Keratinocyte (primary cell): ENCODE data around the gene PLGRKT. TPM values are rescaled to one million over a fixed set of nuclear protein-coding genes. Genes with fewer than 3 reads are reported as not detected.
"Not testable (repeated sequence)": the region's sequence is repeated elsewhere in the genome, so short reads cannot be mapped to it uniquely, and the experiment has no call there.

Experiments
- DNase-seq: peaks from one replicate; pipeline ENCODE4 v3.0.0-alpha.2; 2011; ENCODE audit warnings: low read depth, missing footprints, low spot score
- FAIRE-seq: peaks from 2 replicates; lab custom pipeline; 2011; peaks lifted over from hg19 to GRCh38; lab: Jason Lieb, UNC
- H2AFZ ChIP-seq: 2 replicates; pipeline ENCODE4 v1.6.0; 2012; ENCODE audit warnings: low read length, control low read depth, inconsistent platforms; ENCODE audit not compliant: control insufficient read depth
- H3K27ac ChIP-seq: 2 replicates; pipeline ENCODE4 v1.5.1; 2011; ENCODE audit warnings: low read length; ENCODE audit not compliant: control insufficient read depth, insufficient read depth
- H3K27me3 ChIP-seq: 3 replicates; pipeline ENCODE4 v1.6.0; 2011; ENCODE audit warnings: low read length; ENCODE audit not compliant: control insufficient read depth, insufficient read depth; ENCODE audit errors: extremely low read depth
- H3K36me3 ChIP-seq, 2 experiments: 2 replicates in 1 of 2; 3 replicates in 1 of 2; pipeline ENCODE4 v1.5.1; 2011; ENCODE audit warnings: low read length in 2 of 2, mild to moderate bottlenecking in 1 of 2; ENCODE audit not compliant: control insufficient read depth in 2 of 2, insufficient read depth in 2 of 2; ENCODE audit errors: extremely low read depth in 1 of 2
- H3K4me1 ChIP-seq: 3 replicates; pipeline ENCODE4 v1.5.1; 2011; ENCODE audit warnings: low read length; ENCODE audit not compliant: control insufficient read depth, insufficient read depth; ENCODE audit errors: extremely low read depth
- H3K4me2 ChIP-seq: 3 replicates; pipeline ENCODE4 v1.6.0; 2011; ENCODE audit warnings: low read depth, low read length; ENCODE audit not compliant: control insufficient read depth, insufficient read depth; ENCODE audit errors: extremely low read depth
- H3K4me3 ChIP-seq, 3 experiments: fragments of 200-600 bp in 1 of 3; sonication (generic) in 1 of 3; 2 replicates in 2 of 3; 3 replicates in 1 of 3; pipeline ENCODE4 v1.5.1; 2011 to 2016; ENCODE audit warnings: low read length in 3 of 3, mild to moderate bottlenecking in 3 of 3, control low read depth in 2 of 3, inconsistent platforms in 1 of 3, low read depth in 1 of 3, mixed read lengths in 1 of 3, mixed run types in 1 of 3, moderate library complexity in 1 of 3; ENCODE audit not compliant: control insufficient read depth in 2 of 3, insufficient read depth in 2 of 3; ENCODE audit errors: extremely low read depth in 1 of 3
- H3K79me2 ChIP-seq: 2 replicates; pipeline ENCODE4 v1.6.0; 2012; ENCODE audit warnings: low read length; ENCODE audit not compliant: control insufficient read depth, insufficient read depth
- H3K9ac ChIP-seq: 3 replicates; pipeline ENCODE4 v1.6.0; 2011; ENCODE audit warnings: low read length; ENCODE audit not compliant: control insufficient read depth, insufficient read depth; ENCODE audit errors: extremely low read depth
- H3K9me1 ChIP-seq: 3 replicates; pipeline ENCODE4 v1.6.0; 2011; ENCODE audit warnings: low read length; ENCODE audit not compliant: control insufficient read depth, insufficient read depth; ENCODE audit errors: extremely low read depth
- H3K9me3 ChIP-seq: 2 replicates; pipeline ENCODE4 v1.5.1; 2012; ENCODE audit warnings: low read depth, low read length; ENCODE audit not compliant: control insufficient read depth
- H4K20me1 ChIP-seq: 3 replicates; pipeline ENCODE4 v1.6.0; 2011; ENCODE audit warnings: low read length; ENCODE audit not compliant: control insufficient read depth, insufficient read depth; ENCODE audit errors: extremely low read depth
- CTCF ChIP-seq, 3 experiments: IDR thresholded peaks in 1 of 3; conservative IDR thresholded peaks in 1 of 3; optimal IDR thresholded peaks in 1 of 3; 2 replicates in 2 of 3; 3 replicates in 1 of 3; pipeline versions ENCODE3 to v1.5.1; 2011; ENCODE audit warnings: low read length in 3 of 3, mild to moderate bottlenecking in 3 of 3, moderate library complexity in 2 of 3, control low read depth in 1 of 3, inconsistent platforms in 1 of 3; ENCODE audit not compliant: insufficient read depth in 2 of 3; ENCODE audit errors: extremely low read depth in 1 of 3
- EZH2 ChIP-seq: IDR thresholded peaks from one replicate; pipeline ENCODE4 v1.6.1; 2012; ENCODE audit warnings: inconsistent platforms, mild to moderate bottlenecking, low read length, moderate library complexity
- dilution Hi-C: fragments of 300-500 bp; cut with MboI; formaldehyde crosslinking; loops from one replicate; pipeline ENCODE4 v1.7.0; 2020; ENCODE audit warnings: low sequenced_read_pairs; ENCODE audit not compliant: extremely low pct_ligation_motif_present
- polyA plus RNA-seq, 5 experiments: library from polyadenylated mRNA; depleted of rRNA in 3 of 5; stranded (reverse) in 3 of 5; stranded (forward) in 1 of 5; unstranded in 1 of 5; fragments of >200 nt; gene quantifications; 1 replicate in 1 of 5; 2 replicates in 3 of 5; 3 replicates in 1 of 5; pipeline versions ENCODE4 v1.2.1 to v1.2.3, GENCODE V29; 2011 to 2012; ENCODE audit warnings: missing spikeins in 2 of 5, low read depth in 1 of 5, low replicate concordance in 1 of 5

Gene PLGRKT
- polyA plus RNA-seq, 1 donor (not counting 4 experiments of a cell fraction or from before 2014, with no cell fraction given), result 35.2 TPM

- Histone ChIP-seq H3K4me2 (no peak overlapping the region), H3K27me3 (no peaks in the 10 kb centered on the region), H3K9me1 (no peaks in the 10 kb centered on the region), H3K9me3 (no peaks in the 10 kb centered on the region), H4K20me1 (no peaks in the 10 kb centered on the region), H3K27ac (no peak overlapping the region), H3K9ac (no peak overlapping the region), H2AFZ (no peak overlapping the region), H3K4me3 (no peak overlapping the region), H3K79me2 (no peaks in the 10 kb centered on the region), H3K4me1 (no peaks in the 10 kb centered on the region), H3K36me3 (no peaks in the 10 kb centered on the region)
- dilution Hi-C loops, result no loop called here
- no peak for TF ChIP-seq CTCF (optimal IDR thresholded peaks at IDR 0.05 in 1 of 3, IDR thresholded peaks at IDR 0.05 in 1 of 3, conservative IDR thresholded peaks at IDR 0.05 in 1 of 3; ENCODE audit: extremely low read depth in 1 of 3, insufficient read depth in 2 of 3, low read length in 3 of 3)
- no peak for TF ChIP-seq EZH2
- DNase-seq (no peak), FAIRE-seq (no peak)
Measured at GRCh38 chr9:5478206-5478605, 40.5 kb upstream of the PLGRKT start.

GRCh38 chr9:5475611-5476010, 37.9 kb upstream of the PLGRKT start:
- H3K9me1 ChIP-seq, H3K27me3 ChIP-seq, H4K20me1 ChIP-seq, dilution Hi-C loops, DNase-seq, FAIRE-seq, H3K9ac ChIP-seq, H3K36me3 ChIP-seq, H3K4me1 ChIP-seq, H2AFZ ChIP-seq, H3K4me3 ChIP-seq, H3K9me3 ChIP-seq, H3K27ac ChIP-seq, H3K79me2 ChIP-seq, H3K4me2 ChIP-seq: not testable (repeated sequence)

- dilution Hi-C loops, result no loop called here
Measured at GRCh38 chr9:5470816-5471215, 33.1 kb upstream of the PLGRKT start.

More at GRCh38 chr9:5470816-5471215, 33.1 kb upstream of the PLGRKT start:
- Histone ChIP-seq H3K79me2 (no peaks in the 10 kb centered on the region), H4K20me1 (no peaks in the 10 kb centered on the region), H2AFZ (no peak overlapping the region), H3K4me2 (no peak overlapping the region), H3K4me1 (peaks cover 8% of the 10 kb centered on the region), H3K36me3 (peaks cover 3 to 15% of the 10 kb centered on the region in 2 experiments), H3K4me3 (no peak overlapping the region), H3K9me3 (no peaks in the 10 kb centered on the region), H3K27me3 (no peaks in the 10 kb centered on the region), H3K9me1 (no peaks in the 10 kb centered on the region), H3K9ac (no peak overlapping the region), H3K27ac (no peak overlapping the region)
- no peak for FAIRE-seq
- no peak for DNase-seq
- no peak for TF ChIP-seq EZH2
- no peak for TF ChIP-seq CTCF (optimal IDR thresholded peaks at IDR 0.05 in 1 of 3, IDR thresholded peaks at IDR 0.05 in 1 of 3, conservative IDR thresholded peaks at IDR 0.05 in 1 of 3; ENCODE audit: extremely low read depth in 1 of 3, insufficient read depth in 2 of 3, low read length in 3 of 3)
